Fibroblast of mammary gland (primary cell): Measurements from ENCODE around the gene TOMT.

Source experiments
- DNase-seq: peaks from one replicate; pipeline ENCODE4 v3.0.0-alpha.2; 2010; ENCODE audit warnings: low read depth
- H3K4me3 ChIP-seq: 2 replicates; pipeline ENCODE4 v1.5.1; 2011; ENCODE audit warnings: low read depth, mild to moderate bottlenecking, low read length, moderate library complexity; ENCODE audit not compliant: control insufficient read depth
- TF ChIP-seq, protein P1 (sequence below): conservative IDR thresholded peaks from 2 replicates; pipeline ENCODE4 v1.5.1; 2011; ENCODE audit warnings: low read depth, low read length, inconsistent platforms; ENCODE audit not compliant: control insufficient read depth, insufficient read depth

The TOMT gene

DNA sequence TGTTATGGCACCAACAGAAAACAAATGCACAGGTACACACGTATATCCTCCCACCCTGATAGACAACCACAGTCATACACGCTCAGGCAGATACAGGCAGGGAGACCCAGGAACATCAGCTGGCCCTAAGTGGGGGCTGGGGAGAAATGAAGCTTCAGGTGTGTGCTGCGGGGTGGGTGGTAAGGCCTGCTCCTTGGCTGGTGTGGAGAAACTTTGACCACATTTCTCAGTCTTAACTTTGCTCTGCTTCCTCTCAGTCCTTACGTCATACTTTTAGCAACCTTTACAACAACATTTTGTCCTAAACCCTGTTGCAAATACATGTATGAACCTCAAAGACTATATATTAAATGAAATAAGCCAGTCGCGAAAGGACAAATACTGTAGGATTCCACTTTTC lies 13.5 kb downstream of the TOMT start:
- no peak for DNase-seq
- H3K4me3 ChIP-seq, result no peak overlapping the region
- TF ChIP-seq, protein P1, sequence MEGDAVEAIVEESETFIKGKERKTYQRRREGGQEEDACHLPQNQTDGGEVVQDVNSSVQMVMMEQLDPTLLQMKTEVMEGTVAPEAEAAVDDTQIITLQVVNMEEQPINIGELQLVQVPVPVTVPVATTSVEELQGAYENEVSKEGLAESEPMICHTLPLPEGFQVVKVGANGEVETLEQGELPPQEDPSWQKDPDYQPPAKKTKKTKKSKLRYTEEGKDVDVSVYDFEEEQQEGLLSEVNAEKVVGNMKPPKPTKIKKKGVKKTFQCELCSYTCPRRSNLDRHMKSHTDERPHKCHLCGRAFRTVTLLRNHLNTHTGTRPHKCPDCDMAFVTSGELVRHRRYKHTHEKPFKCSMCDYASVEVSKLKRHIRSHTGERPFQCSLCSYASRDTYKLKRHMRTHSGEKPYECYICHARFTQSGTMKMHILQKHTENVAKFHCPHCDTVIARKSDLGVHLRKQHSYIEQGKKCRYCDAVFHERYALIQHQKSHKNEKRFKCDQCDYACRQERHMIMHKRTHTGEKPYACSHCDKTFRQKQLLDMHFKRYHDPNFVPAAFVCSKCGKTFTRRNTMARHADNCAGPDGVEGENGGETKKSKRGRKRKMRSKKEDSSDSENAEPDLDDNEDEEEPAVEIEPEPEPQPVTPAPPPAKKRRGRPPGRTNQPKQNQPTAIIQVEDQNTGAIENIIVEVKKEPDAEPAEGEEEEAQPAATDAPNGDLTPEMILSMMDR, result no peak

DNA sequence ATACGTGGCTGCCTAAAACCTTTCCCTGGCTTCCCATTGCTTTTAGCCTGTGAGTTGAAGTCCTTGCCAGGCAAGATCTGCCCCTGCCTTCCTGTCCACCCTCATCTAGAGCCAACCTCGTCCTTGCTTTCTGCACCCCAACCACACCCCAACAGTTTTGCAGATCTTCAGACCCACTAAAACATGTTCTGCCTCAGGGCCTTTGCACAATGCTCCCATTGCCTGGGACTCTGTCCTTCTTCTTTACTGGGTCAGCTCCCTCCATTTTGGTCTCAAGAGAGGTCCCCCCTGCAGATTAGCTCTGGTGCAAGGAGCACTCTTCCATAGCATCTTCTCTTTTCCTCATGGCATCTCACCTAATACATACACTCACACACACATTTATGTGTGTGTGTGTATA lies 15.2 kb downstream of the TOMT start:
- TF ChIP-seq, protein P1, result no peak
- no peak overlapping the region for H3K4me3 ChIP-seq
- DNase-seq, result no peak

DNA sequence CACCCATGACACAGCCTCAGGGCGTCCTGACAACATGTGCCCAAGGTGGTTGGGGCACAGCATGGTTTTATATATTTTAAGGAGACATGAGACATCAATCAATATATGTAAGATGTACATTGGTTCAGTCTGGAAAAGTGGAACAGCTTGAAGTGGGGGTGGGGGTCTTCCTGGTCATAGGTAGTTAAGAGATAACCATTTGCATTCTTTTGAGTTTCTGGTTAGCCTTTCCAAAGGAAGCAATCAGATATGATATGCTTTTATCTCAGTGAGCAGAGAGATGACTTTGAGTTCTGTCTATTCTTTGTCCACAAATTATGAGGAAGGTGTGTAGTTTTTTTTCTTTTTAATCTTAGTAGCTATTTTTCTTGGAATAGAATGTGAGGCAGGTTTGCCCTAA lies 16.9 kb downstream of the TOMT start:
- H3K4me3 ChIP-seq, result no peak overlapping the region
- TF ChIP-seq, protein P1, result no peak
- no peak for DNase-seq

DNA sequence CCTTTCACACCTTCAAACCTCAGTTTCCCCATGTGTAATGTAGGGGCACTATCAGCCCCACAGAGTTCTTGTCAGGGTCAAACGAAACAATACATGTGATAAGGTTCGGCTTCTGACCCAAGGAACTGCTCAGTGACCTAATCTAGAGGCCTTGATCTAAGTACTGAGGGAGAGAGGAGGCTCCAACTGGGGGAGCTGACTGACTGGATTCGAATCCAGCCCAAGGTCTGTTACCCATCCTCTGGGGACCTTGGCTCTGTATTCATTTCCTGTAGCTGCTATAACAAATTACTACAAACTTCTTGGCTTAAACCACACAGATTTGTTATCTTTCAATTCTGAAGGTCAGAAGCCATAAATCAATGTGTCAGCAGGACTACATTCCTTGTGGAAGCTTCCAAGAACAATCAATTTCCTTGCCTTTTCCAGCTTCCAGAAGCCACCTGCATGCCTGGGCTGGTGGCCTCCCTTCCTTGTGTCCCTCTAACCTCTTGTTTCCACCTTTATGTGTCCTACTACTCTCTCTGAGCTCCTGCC lies 17.5 kb downstream of the TOMT start:
- TF ChIP-seq, protein P1, result no peak
- no peak overlapping the region for H3K4me3 ChIP-seq
- DNase-seq, result no peak

DNA sequence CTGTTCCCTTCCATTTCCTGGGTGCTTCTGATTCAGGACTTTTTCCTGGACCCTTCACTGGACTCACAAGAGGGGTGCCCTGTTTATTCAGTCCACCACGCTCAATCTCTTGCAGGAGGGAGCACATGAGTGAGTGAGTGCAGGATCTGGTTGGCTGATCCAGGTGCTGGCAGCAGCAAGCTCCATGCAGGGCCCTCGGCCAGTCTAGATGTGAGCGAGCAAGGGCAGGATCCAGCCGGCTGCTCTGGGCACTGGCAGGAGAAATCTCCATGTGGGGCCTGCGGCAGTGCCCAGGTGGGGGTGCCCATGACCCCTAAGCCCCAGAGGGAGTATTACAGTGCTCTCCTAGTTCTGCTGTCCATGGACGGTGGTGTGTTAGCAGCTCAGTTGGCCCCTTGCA lies 18.3 kb downstream of the TOMT start:
- TF ChIP-seq, protein P1, result no peak
- no peak for DNase-seq
- H3K4me3 ChIP-seq, result no peak overlapping the region

DNA sequence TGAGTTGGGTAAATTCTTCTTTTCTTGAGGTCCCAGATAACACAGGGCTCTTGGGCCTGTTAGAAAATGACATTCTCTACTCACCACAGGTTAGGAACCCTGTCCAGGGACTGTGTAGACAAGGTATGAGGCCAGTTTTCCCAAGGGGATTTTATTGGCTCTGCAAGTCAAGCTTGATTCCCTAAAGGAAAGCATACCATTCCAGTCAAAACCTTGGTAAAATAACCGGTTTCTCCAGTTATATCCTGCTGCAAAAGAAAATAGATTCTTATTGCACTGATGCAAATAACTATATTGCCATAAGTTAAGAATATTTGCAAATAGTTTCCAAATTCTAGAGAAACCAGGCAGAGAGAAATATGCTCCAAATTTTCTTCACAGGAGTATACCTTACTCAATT lies 20.2 kb downstream of the TOMT start:
- TF ChIP-seq, protein P1, result no peak
- no peak for DNase-seq

DNA sequence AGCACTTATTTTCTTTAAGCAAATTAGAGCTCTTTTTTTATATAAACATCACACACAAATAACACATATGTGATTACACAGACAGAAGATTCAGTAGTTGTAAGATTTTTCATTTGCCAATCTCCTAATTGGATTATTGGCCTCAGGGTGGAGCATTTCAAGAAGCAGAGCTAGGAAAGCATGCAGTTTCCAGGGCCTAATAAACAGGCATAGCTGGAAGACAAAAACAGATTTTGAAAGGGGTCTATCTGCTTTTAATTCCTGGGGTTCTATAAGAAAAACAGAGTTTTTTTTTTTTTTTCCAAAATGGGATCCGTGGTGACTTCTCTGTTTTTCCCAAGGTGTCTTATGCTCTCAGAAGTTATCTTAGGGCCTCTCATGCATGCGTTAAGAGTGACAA lies 22.2 kb downstream of the TOMT start:
- no peak for DNase-seq
- no peak overlapping the region for H3K4me3 ChIP-seq
- TF ChIP-seq, protein P1, result no peak

More for the DNA sequence above, 20.2 kb downstream of the TOMT start:
- no peak overlapping the region for H3K4me3 ChIP-seq
